HepG2 (cell line): ENCODE data around the gene TBC1D2B. TPM values are rescaled to one million over a fixed set of nuclear protein-coding genes. Genes with fewer than 3 reads are reported as not detected.

Source experiments
- ARNTL ChIP-seq: sonication (generic); formaldehyde crosslinking; IDR thresholded peaks from 2 replicates; pipeline ENCODE4 v1.4.0; 2020; ENCODE audit warnings: mild to moderate bottlenecking, missing genetic modification reagents
- BCL6 ChIP-seq: IDR thresholded peaks from 2 replicates; pipeline ENCODE4 v1.6.1; 2016; ENCODE audit warnings: missing genetic modification reagents, missing compliant biosample characterization
- GPBP1L1 ChIP-seq: sonication (generic); formaldehyde crosslinking; IDR thresholded peaks from 2 replicates; pipeline ENCODE4 v1.5.0; 2020; ENCODE audit warnings: mild to moderate bottlenecking, missing genetic modification reagents
- KDM1A ChIP-seq: IDR thresholded peaks from 2 replicates; pipeline ENCODE4 v1.6.1; 2016; ENCODE audit warnings: missing compliant biosample characterization
- KLF6 ChIP-seq: IDR thresholded peaks from 2 replicates; pipeline ENCODE4 v1.8.0; 2016; ENCODE audit warnings: missing biosample characterization, missing genetic modification reagents
- MIER2 ChIP-seq: IDR thresholded peaks from 2 replicates; pipeline ENCODE4 v1.6.1; 2016; ENCODE audit warnings: missing biosample characterization, missing genetic modification reagents
- MZF1 ChIP-seq: sonication (generic); formaldehyde crosslinking; IDR thresholded peaks from 2 replicates; pipeline ENCODE4 v1.8.1; 2023; ENCODE audit warnings: mild to moderate bottlenecking, missing genetic modification reagents, borderline replicate concordance
- NCOR1 ChIP-seq: fragments of 200-600 bp; sonication (generic); IDR thresholded peaks from 2 replicates; pipeline ENCODE4 v1.7.0; 2017; ENCODE audit warnings: antibody characterized with exemption, low read length, borderline replicate concordance
- NR2F1 ChIP-seq, 2 experiments: fragments of 450-650 bp in 1 of 2; formaldehyde crosslinking in 1 of 2; IDR thresholded peaks; 2 replicates each; pipeline versions ENCODE4 v1.5.0 to v1.6.1; 2016 to 2020; ENCODE audit warnings: mild to moderate bottlenecking in 1 of 2, missing compliant biosample characterization in 1 of 2, missing genetic modification reagents in 1 of 2, moderate library complexity in 1 of 2
- PPARG ChIP-seq: conservative IDR thresholded peaks from 2 replicates; pipeline ENCODE4 v1.6.1; 2016; ENCODE audit warnings: missing biosample characterization, missing genetic modification reagents
- RFX3 ChIP-seq: IDR thresholded peaks from 2 replicates; pipeline ENCODE4 v1.6.1; 2016; ENCODE audit warnings: missing biosample characterization, missing genetic modification reagents
- STAG1 ChIP-seq: sonication (generic); formaldehyde crosslinking; IDR thresholded peaks from 2 replicates; pipeline ENCODE4 v1.4.0; 2020; ENCODE audit warnings: missing genetic modification reagents
- TAF1 ChIP-seq: sonication (generic); formaldehyde crosslinking; IDR thresholded peaks from 2 replicates; pipeline ENCODE4 v1.4.0; 2020; ENCODE audit warnings: missing genetic modification reagents
- ZBTB1 ChIP-seq: sonication (generic); formaldehyde crosslinking; IDR thresholded peaks from 2 replicates; pipeline ENCODE4 v1.4.0; 2020; ENCODE audit warnings: missing genetic modification reagents, borderline replicate concordance
- ZGPAT ChIP-seq: IDR thresholded peaks from 2 replicates; pipeline ENCODE4 v1.6.1; 2016; ENCODE audit warnings: mild to moderate bottlenecking
- ZNF225 ChIP-seq: sonication (generic); formaldehyde crosslinking; IDR thresholded peaks from 2 replicates; pipeline ENCODE4 v1.4.0; 2020; ENCODE audit warnings: mild to moderate bottlenecking, missing genetic modification reagents
- ZNF234 ChIP-seq: sonication (generic); formaldehyde crosslinking; conservative IDR thresholded peaks from 2 replicates; pipeline ENCODE4 v1.5.1; 2020; ENCODE audit warnings: mild to moderate bottlenecking, missing genetic modification reagents
- ZNF446 ChIP-seq: sonication (generic); formaldehyde crosslinking; IDR thresholded peaks from 2 replicates; pipeline ENCODE4 v1.5.0; 2020; ENCODE audit warnings: mild to moderate bottlenecking, missing genetic modification reagents
- ZNF512B ChIP-seq: sonication (generic); formaldehyde crosslinking; IDR thresholded peaks from 2 replicates; pipeline ENCODE4 v1.5.1; 2020; ENCODE audit warnings: missing genetic modification reagents, mild to moderate bottlenecking, borderline replicate concordance
- ZNF644 ChIP-seq: IDR thresholded peaks from 2 replicates; pipeline ENCODE4 v1.6.1; 2016; ENCODE audit warnings: low read depth
- ZNF841 ChIP-seq: sonication (generic); formaldehyde crosslinking; IDR thresholded peaks from 2 replicates; pipeline ENCODE4 v1.8.1; 2023; ENCODE audit warnings: missing genetic modification reagents, borderline replicate concordance
- ZSCAN21 ChIP-seq: sonication (generic); formaldehyde crosslinking; IDR thresholded peaks from 2 replicates; pipeline ENCODE4 v1.8.0; 2022; ENCODE audit warnings: mild to moderate bottlenecking, missing genetic modification reagents, moderate library complexity, borderline replicate concordance
- ZUFSP ChIP-seq: sonication (generic); formaldehyde crosslinking; IDR thresholded peaks from 2 replicates; pipeline ENCODE4 v1.9.0; 2021; ENCODE audit warnings: missing genetic modification reagents, mild to moderate bottlenecking, borderline replicate concordance
- ZZZ3 ChIP-seq: sonication (generic); formaldehyde crosslinking; IDR thresholded peaks from 2 replicates; pipeline ENCODE4 v1.4.0; 2020; ENCODE audit warnings: missing genetic modification reagents, mild to moderate bottlenecking, borderline replicate concordance
- polyA plus RNA-seq, 8 experiments: library from polyadenylated mRNA; depleted of rRNA in 3 of 8; stranded (reverse) in 7 of 8; unstranded in 1 of 8; fragments of >200 nt; fragmentation: Illumina TruSeq in 4 of 8; extraction: Trizol in 4 of 8; gene quantifications; 2 replicates each; pipeline versions ENCODE4 v1.2.1 to v1.2.3, GENCODE V29; 2011 to 2016; ENCODE audit warnings: low read depth in 4 of 8, missing spikeins in 1 of 8, mixed read lengths in 1 of 8; ENCODE audit not compliant: insufficient read depth in 1 of 8
- total RNA-seq, 5 experiments: library from RNA; depleted of rRNA; stranded (reverse); fragments of >200 nt; fragmentation: Illumina TruSeq; extraction: Trizol; gene quantifications; 2 replicates each; pipeline ENCODE4 v1.2.3, GENCODE V29; 2016; ENCODE audit warnings: low read depth in 1 of 5

The TBC1D2B gene
- total and polyA plus RNA-seq, 2 of the 13 experiments (the other 11 are each of a cell fraction or from before 2014, with no cell fraction given), result 10.1 to 14.4 TPM

- TF ChIP-seq ZUFSP (CRISPR knock-in tag) (no peak), BCL6 (CRISPR knock-in tag) (0 out of 2 replicates have a peak, but pooled peaks have one; percentile 8), MZF1 (CRISPR knock-in tag) (no peak), RFX3 (CRISPR knock-in tag) (no peak), ZNF644 (CRISPR knock-in tag) (no peak), ZNF225 (peak; percentile 29; the same call in 1 of the 2 replicates), MIER2 (CRISPR knock-in tag) (no peak), KDM1A (CRISPR knock-in tag) (no peak), ZNF841 (no peak), NCOR1 (no peak), KLF6 (no peak), ZGPAT (peak; percentile 23; the same call in 1 of the 2 replicates), TAF1 (peak; percentile 43; the same call in 1 of the 2 replicates), ZZZ3 (no peak), ZNF446 (CRISPR knock-in tag) (no peak), ARNTL (CRISPR knock-in tag) (no peak), ZSCAN21 (CRISPR knock-in tag) (no peak), STAG1 (no peak), NR2F1 (CRISPR knock-in tag; IDR thresholded peaks at IDR 0.05) (no peak), ZBTB1 (no peak), ZNF512B (CRISPR knock-in tag) (no peak), GPBP1L1 (CRISPR knock-in tag) (no peak), PPARG (CRISPR knock-in tag) (no peak), ZNF234 (CRISPR knock-in tag) (no peak)
Measured at GRCh38 chr15:78077053-78077870, at the start of gene TBC1D2B (continued).
